ENCODE results near the gene MTHFR.
"Not testable (repeated sequence)": the region's sequence is repeated elsewhere in the genome, so short reads cannot be mapped to it uniquely, and the experiment has no call there.

Gene MTHFR

GRCh38 chr1:11833497-11833896 is 27.7 kb upstream of the MTHFR start:
- no peak for DNase-seq (ENCODE audit: low read depth)

GRCh38 chr1:11831945-11832725 is 26.4 kb upstream of the MTHFR start:
- DNase-seq (ENCODE audit: low read depth) = no peak

- no peak for DNase-seq (ENCODE audit: low read depth)
These were observed 22.7 kb upstream of the MTHFR start for GRCh38 chr1:11828511-11828910.

GRCh38 chr1:11826946-11827345 is 21.2 kb upstream of the MTHFR start:
- no peak for DNase-seq (ENCODE audit: low read depth)

- no peak for DNase-seq (ENCODE audit: low read depth)
These were observed 19.4 kb upstream of the MTHFR start for GRCh38 chr1:11825131-11825530.

- DNase-seq (ENCODE audit: low read depth) = no peak
These were observed 17.8 kb upstream of the MTHFR start for GRCh38 chr1:11823366-11824137.

DNA sequence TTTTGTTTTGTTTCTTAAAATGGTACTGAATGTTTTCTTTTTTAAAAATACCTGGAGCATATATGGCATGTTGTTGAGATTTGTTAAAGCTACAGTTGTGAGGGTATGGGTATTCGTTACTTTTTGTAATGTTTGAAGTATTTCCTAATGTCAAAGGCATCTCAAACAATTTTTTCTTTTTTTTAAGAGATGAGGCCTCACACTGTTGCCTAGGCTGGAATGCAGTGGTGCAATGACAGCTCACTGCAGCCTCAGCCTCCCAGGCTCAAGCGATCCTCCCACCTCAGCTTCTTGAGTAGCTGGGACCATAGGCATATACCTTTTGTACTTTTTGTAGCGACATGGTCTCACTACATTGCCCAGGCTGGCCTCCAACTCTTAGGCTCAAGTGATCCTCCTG is 16.3 kb upstream of the MTHFR start:
- no peak for DNase-seq (ENCODE audit: low read depth)

GRCh38 chr1:11817192-11817591 is 11.4 kb upstream of the MTHFR start:
- no peak for DNase-seq (ENCODE audit: low read depth)

- DNase-seq (ENCODE audit: low read depth) = no peak
These were observed 7.3 kb upstream of the MTHFR start for GRCh38 chr1:11813021-11813420.

- no peak for DNase-seq (ENCODE audit: low read depth)
These were observed 1.4 kb upstream of the MTHFR start for GRCh38 chr1:11807133-11807532.

DNA sequence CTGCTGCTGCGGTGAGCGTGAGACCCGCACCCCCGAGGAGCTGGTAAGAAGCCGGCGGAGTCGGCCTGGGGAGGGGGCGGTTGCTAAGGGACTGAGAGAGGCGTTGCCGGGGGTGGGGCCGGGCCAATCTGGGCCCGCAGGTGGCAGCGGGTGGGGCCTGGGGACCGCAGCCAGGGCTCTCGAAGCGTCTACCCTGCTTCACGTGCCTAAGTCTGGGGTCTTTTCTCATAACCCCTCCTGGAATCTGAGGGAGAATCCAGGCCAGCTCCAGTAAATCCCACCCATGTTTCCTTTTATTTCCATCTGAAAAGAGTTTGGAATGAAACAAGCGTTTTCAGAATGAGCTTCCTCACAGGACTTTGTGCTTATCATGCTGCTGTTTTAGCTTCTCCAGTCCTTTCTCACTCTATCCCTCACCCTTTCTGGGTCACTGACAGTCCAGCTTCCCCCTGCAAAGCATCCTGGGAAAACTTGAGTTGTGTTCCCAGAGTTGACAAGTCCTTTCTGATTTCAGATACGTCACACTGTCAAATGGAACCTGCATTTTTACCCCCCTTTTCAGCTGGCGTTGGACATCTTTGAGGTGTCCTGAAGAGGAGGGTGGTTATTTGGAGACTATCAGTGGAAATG is 658 bp upstream of the MTHFR start:
- no peak for DNase-seq (ENCODE audit: low read depth)

GRCh38 chr1:11804666-11805421 is 920 bp downstream of the MTHFR start:
- peak; percentile 53 for DNase-seq (ENCODE audit: low read depth)

- not testable (repeated sequence) for DNase-seq (ENCODE audit: low read depth)
These were observed 1.7 kb downstream of the MTHFR start for GRCh38 chr1:11803924-11804665.

DNA sequence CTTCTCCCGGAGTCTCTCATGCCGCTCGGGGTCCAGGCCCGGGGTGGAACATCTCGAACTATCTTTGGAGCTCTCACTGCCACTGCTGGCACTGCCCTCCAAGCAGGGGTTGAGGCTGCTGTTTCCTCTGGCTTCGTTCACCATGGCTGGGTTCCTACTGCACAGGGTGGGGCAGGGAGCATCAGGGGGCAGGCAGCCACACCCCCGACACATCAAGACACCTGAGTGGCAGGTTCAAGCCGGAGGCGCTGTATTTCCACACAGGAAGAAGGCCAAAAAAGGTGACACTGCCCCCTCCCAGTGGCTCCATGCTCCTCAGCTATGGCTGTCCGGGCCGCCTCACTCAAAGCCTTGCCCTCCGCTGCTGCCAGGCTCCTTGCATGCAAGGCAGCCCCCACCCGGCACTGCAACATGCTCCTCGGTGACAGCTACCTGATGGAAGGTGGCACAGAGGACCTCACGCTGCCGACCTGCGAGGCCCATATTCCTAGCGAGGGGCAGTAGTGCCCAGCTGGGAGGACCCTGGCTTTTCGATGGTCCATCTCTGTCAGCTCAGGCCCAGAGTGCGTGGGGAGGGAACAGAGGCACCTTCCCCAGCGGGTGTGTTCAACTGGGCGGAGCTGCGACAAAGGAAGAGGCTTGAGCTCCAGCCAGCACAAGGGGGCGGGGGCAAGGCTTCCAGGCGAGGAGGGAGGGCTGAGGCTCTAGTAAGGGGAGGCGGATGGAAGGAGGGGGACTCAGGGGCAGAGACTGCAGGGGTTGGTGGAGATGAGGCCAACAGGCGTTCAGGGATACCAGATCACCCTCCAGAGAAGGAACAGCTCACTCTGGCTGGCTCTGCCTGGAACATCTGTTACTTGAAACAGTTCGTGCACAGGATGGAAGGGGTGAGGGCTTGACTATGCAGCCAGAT is 2.5 kb downstream of the MTHFR start:
- DNase-seq (ENCODE audit: low read depth) = peak; percentile 49

DNA sequence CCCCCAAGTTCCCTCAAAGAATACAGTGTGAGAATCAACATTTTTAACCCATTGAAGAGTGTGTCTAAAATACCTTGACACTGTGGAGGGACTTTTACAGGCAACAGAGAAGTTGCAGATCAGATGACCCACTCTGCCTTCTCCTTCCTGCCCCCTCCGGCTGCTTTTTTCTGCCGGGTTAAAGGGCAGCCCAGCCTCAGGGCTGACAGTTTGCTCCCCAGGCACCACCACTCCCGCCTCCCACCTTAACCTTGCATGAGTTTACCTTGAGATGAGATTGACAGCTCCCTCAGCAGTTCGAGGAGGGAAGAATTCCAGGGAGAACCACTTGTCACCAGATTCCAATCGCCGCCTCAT is 3.2 kb downstream of the MTHFR start:
- DNase-seq (ENCODE audit: low read depth) = no peak

GRCh38 chr1:11800756-11801433 is 4.9 kb downstream of the MTHFR start:
- no peak for DNase-seq (ENCODE audit: low read depth)

DNA sequence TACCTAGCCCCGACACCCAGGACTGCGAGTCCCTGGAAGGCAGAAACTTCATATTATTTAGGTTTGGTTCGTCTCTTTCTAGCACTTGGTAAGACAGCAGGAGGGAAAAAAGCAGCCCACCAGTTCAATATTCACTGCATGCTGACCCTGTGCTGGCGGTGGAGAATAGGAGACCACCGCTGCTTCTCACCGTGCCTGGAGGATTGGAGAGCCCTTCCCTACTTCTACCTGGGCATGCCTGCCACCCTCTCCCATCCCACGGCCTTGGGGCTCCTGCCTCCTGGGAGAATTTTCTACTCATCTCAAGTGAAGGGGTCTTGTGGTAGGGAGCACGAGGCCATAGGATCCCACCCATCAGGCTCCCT is 5.4 kb downstream of the MTHFR start:
- DNase-seq (ENCODE audit: low read depth) = no peak

DNA sequence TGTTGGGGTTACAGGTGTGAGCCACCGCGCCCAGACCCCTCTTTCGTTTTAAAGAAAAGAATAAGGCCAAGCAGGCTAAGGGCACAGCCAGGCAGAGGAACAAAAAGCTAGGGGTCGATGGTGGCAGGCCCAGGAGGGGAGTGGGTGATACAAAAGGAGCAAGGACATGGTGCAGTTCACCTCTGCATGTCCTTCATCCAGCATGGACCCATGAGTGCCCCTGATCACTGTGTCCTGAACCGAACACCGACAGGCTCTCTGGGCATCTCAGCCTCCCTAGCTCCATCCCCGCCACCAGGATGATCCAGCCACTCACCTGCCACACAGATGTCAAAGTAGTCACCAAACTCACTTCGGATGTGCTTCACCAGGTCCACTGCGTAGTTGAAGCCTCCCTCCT is 5.9 kb downstream of the MTHFR start:
- no peak for DNase-seq (ENCODE audit: low read depth)

- DNase-seq (ENCODE audit: low read depth) = no peak
These were observed 6.7 kb downstream of the MTHFR start for GRCh38 chr1:11799099-11799498.
